Gastroesophageal sphincter (tissue), 3 donors: ENCODE results near the gene REC8.

Experiments used
- POLR2A ChIP-seq, 2 donors: fragments of 450-650 bp; IDR thresholded peaks; one replicate each; pipeline ENCODE4 v1.6.1; 2017; ENCODE audit warnings: antibody characterized with exemption in 2 of 2, mild to moderate bottlenecking in 2 of 2, moderate library complexity in 1 of 2
- POLR2AphosphoS5 ChIP-seq: sonication (generic); formaldehyde crosslinking; IDR thresholded peaks from one replicate; pipeline ENCODE4 v1.6.1; 2017; ENCODE audit warnings: antibody characterized with exemption
- TF ChIP-seq, protein P1 (sequence below), 4 experiments: fragments of 200-600 bp in 2 of 4; fragments of 450-650 bp in 2 of 4; sonication (generic) in 1 of 4; IDR thresholded peaks; one replicate each; pipeline ENCODE4 v1.5.1; 2017 to 2019; ENCODE audit warnings: antibody characterized with exemption in 4 of 4, mild to moderate bottlenecking in 2 of 4, moderate library complexity in 2 of 4

DNA sequence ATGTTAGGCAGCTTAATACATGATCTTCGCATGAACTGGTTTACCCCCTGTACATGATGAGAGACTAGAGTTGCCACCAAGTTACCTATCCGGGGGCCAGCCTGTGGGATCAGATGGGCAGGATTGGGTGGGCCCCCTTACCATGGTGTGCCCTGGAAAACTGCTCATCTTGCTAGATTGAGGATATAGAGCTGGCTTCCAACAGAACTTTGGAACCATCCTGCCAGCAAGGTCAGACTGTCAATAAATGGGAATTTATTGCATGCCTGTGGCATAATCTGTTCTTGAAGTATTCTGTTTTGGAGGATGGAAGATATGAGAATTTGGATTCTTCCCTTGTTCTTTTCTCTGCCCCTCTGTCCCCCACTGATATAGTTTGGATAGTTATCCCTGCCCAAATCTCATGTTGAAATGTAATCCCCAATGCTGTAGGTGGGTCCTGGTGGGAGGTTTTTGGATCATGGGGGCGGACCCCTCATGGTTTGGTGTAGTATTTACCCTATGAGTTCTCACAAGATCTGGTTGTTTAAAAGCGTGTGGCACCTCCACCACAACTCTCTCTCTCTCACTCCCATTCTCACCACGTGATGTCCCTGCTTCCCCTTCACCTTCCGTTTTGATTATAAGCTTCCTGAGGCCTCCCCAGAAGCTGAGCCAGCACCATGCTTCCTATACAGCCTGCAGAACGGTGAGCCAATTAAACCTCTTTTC is 27.1 kb downstream of the REC8 start:
- TF ChIP-seq, protein P1, sequence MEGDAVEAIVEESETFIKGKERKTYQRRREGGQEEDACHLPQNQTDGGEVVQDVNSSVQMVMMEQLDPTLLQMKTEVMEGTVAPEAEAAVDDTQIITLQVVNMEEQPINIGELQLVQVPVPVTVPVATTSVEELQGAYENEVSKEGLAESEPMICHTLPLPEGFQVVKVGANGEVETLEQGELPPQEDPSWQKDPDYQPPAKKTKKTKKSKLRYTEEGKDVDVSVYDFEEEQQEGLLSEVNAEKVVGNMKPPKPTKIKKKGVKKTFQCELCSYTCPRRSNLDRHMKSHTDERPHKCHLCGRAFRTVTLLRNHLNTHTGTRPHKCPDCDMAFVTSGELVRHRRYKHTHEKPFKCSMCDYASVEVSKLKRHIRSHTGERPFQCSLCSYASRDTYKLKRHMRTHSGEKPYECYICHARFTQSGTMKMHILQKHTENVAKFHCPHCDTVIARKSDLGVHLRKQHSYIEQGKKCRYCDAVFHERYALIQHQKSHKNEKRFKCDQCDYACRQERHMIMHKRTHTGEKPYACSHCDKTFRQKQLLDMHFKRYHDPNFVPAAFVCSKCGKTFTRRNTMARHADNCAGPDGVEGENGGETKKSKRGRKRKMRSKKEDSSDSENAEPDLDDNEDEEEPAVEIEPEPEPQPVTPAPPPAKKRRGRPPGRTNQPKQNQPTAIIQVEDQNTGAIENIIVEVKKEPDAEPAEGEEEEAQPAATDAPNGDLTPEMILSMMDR (IDR thresholded peaks at IDR 0.05) = no peak
- TF ChIP-seq POLR2AphosphoS5 (no peak), POLR2A (IDR thresholded peaks at IDR 0.05) (no peak)
